BJ (cell line): ENCODE data around the gene VKORC1. TPM values are rescaled to one million over a fixed set of nuclear protein-coding genes. Genes with fewer than 3 reads are reported as not detected.

Source experiments
- CTCF ChIA-PET: fragments of 350-600 bp; formaldehyde crosslinking; extraction: SDS; loops from one replicate; lab custom pipeline; 2021; ENCODE audit warnings: antibody characterized with exemption, inconsistent platforms; lab: Yijun Ruan, JAX
- POLR2A ChIA-PET: fragments of 300-600 bp; sonication (Branson Sonifier 250); formaldehyde crosslinking; extraction: SDS; loops from one replicate; lab custom pipeline; 2021; ENCODE audit warnings: antibody characterized with exemption; lab: Charles Lee
- DNase-seq: peaks from one replicate; pipeline ENCODE4 v3.0.0-alpha.2; 2011; ENCODE audit warnings: low read depth
- H3K27me3 ChIP-seq: 2 replicates; pipeline ENCODE4 v1.6.0; 2011; ENCODE audit warnings: low read length; ENCODE audit not compliant: control insufficient read depth, insufficient read depth
- H3K36me3 ChIP-seq: 2 replicates; pipeline ENCODE4 v1.5.1; 2011; ENCODE audit warnings: low read length; ENCODE audit not compliant: control insufficient read depth, insufficient read depth
- H3K4me3 ChIP-seq: 2 replicates; pipeline ENCODE4 v1.5.1; 2011; ENCODE audit warnings: low read depth, mild to moderate bottlenecking, control low read depth, low read length
- polyA plus RNA-seq: library from polyadenylated mRNA; depleted of rRNA; stranded (reverse); fragments of >200 nt; gene quantifications from 2 replicates; pipeline ENCODE4 v1.2.3, GENCODE V29; 2011
- TF ChIP-seq, protein P1 (sequence below): IDR thresholded peaks from 2 replicates; pipeline ENCODE4 v1.5.1; 2011; ENCODE audit warnings: low read depth, mild to moderate bottlenecking, control low read depth, inconsistent platforms, low read length, moderate library complexity; ENCODE audit not compliant: insufficient read depth

The VKORC1 gene
- polyA plus RNA-seq, 1 experiment, result 515 TPM

DNA sequence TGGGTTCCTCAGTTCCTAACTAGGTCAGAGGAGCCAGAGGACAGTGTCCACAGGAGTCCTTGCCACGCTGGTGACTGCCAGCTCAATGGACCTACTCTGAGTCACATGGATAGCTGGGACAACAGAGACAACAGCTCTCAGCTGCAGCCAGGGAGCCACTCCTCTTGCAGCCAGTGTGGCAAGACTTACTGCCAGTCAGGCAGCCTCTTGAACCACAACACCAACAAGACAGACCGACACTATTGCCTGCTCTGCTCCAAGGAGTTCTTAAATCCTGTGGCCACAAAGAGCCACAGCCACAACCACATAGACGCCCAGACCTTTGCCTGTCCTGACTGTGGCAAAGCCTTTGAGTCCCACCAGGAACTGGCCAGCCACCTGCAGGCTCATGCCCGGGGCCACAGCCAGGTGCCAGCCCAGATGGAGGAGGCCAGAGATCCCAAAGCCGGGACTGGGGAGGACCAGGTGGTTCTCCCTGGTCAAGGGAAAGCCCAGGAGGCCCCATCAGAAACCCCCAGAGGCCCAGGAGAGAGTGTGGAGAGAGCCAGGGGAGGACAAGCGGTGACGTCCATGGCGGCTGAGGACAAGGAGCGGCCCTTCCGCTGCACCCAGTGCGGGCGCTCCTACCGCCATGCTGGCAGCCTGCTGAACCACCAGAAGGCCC, 13.7 kb downstream of the VKORC1 start:
- Histone ChIP-seq H3K27me3 (no peaks in the 10 kb centered on the region), H3K4me3 (no peak overlapping the region), H3K36me3 (peaks cover 43% of the 10 kb centered on the region)
- no peak for DNase-seq
- ChIA-PET POLR2A (no interaction called here), CTCF (no interaction called here)
- TF ChIP-seq, protein P1, sequence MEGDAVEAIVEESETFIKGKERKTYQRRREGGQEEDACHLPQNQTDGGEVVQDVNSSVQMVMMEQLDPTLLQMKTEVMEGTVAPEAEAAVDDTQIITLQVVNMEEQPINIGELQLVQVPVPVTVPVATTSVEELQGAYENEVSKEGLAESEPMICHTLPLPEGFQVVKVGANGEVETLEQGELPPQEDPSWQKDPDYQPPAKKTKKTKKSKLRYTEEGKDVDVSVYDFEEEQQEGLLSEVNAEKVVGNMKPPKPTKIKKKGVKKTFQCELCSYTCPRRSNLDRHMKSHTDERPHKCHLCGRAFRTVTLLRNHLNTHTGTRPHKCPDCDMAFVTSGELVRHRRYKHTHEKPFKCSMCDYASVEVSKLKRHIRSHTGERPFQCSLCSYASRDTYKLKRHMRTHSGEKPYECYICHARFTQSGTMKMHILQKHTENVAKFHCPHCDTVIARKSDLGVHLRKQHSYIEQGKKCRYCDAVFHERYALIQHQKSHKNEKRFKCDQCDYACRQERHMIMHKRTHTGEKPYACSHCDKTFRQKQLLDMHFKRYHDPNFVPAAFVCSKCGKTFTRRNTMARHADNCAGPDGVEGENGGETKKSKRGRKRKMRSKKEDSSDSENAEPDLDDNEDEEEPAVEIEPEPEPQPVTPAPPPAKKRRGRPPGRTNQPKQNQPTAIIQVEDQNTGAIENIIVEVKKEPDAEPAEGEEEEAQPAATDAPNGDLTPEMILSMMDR, result no peak

- TF ChIP-seq, protein P1, result no peak
- Histone ChIP-seq H3K36me3 (peaks cover 41% of the 10 kb centered on the region), H3K27me3 (no peaks in the 10 kb centered on the region), H3K4me3 (no peak overlapping the region)
- ChIA-PET CTCF (interaction anchor here (1.0 to 1.2 kb wide), 2 partner anchors 14 to 95 kb away, joined by 3 read pairs; partner anchors contain the start of genes HSD3B7 and VKORC1), POLR2A (no interaction called here)
- DNase-seq, result no peak
Observed at GRCh38 chr16:31080035-31080629, 14.5 kb downstream of the VKORC1 start.

DNA sequence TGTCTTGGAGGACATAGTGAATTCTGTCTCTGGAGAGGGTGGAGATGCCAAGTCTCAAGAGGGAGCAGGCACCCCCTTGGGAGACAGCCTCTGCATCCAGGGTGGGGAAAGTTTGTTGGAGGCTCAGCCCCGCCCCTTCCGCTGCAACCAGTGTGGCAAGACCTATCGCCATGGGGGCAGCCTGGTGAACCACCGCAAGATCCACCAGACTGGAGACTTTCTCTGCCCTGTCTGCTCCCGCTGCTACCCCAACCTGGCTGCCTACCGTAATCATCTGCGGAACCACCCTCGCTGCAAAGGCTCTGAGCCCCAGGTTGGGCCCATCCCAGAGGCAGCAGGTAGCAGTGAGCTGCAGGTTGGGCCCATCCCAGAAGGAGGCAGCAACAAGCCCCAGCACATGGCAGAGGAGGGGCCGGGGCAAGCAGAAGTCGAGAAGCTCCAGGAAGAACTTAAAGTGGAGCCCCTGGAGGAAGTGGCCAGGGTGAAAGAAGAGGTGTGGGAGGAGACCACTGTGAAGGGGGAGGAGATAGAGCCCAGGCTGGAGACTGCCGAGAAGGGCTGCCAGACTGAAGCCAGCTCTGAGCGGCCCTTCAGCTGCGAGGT, 15.2 kb downstream of the VKORC1 start:
- Histone ChIP-seq H3K27me3 (no peaks in the 10 kb centered on the region), H3K36me3 (peaks cover 38% of the 10 kb centered on the region), H3K4me3 (no peak overlapping the region)
- DNase-seq, result no peak
- TF ChIP-seq, protein P1, result no peak
- ChIA-PET CTCF (interaction anchor here (1.0 to 1.2 kb wide), 2 partner anchors 15 to 94 kb away, joined by 3 read pairs; partner anchors contain the start of genes HSD3B7 and VKORC1), POLR2A (no interaction called here)

DNA sequence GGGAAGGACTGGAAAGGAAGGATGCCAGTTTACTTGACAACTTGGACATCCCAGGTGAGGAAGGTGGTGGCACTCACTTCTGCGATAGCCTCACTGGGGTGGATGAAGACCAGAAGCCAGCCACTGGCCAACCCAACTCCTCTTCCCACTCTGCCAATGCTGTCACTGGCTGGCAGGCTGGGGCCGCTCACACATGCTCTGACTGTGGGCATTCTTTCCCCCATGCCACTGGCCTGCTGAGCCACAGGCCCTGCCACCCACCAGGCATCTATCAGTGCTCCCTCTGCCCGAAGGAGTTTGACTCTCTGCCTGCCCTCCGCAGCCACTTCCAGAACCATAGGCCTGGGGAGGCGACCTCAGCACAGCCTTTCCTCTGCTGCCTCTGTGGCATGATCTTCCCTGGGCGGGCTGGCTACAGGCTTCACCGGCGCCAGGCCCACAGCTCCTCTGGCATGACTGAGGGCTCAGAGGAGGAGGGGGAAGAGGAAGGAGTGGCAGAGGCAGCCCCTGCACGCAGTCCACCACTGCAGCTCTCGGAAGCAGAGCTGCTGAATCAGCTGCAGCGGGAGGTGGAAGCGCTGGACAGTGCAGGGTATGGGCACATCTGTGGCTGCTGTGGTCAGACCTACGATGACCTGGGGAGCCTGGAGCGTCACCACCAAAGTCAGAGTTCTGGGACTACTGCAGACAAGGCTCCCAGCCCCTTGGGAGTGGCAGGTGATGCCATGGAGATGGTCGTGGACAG, 15.8 kb downstream of the VKORC1 start:
- DNase-seq, result no peak
- H3K36me3 ChIP-seq, result peaks cover 37% of the 10 kb centered on the region
- ChIA-PET POLR2A (no interaction called here), CTCF (interaction anchor here (0.6 to 1.2 kb wide), 3 partner anchors 15 to 136 kb away, joined by 3 read pairs; partner anchors contain the start of genes HSD3B7 and VKORC1)
- TF ChIP-seq, protein P1, result no peak
- no peaks in the 10 kb centered on the region for H3K27me3 ChIP-seq
- no peak overlapping the region for H3K4me3 ChIP-seq
